CD4-positive, alpha-beta T cell treated with Interleukin-21 for 1 hour (primary cell): ENCODE data around the gene KNCN.

Experiments used
- DNase-seq: peaks from one replicate; pipeline ENCODE4 v3.0.0-alpha.2; 2020

Gene KNCN

DNA sequence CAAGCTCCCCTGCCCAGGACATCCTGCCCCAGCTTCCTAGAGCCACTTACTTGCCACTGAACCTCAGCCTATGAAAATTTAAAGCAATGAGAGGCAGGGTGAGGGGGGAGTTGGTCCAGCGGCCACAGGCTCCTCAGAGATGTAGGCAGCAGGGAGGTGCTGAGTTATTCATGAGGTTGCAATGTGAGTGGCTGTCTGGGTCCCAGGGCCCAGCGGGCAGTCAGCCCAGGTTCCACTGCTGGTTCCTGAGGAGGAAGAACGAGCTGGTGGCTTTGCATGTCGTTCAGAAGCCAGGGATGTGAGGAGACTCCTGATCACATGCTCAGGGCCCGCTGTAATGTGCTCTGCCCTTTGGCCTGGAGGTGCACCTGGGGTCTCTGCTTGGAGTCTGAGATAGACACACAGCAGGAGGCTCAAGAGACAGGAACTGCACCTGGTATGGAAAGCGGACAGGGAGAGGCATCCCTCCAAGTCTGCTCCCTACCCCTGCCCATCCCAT is at the start of gene KNCN:
Gene KNCN, minus strand, starts transcription at position 51 of the 499 bp plus-strand sequence. CDS start 432 bp downstream, outside the sequence.
- DNase-seq: no peak

DNA sequence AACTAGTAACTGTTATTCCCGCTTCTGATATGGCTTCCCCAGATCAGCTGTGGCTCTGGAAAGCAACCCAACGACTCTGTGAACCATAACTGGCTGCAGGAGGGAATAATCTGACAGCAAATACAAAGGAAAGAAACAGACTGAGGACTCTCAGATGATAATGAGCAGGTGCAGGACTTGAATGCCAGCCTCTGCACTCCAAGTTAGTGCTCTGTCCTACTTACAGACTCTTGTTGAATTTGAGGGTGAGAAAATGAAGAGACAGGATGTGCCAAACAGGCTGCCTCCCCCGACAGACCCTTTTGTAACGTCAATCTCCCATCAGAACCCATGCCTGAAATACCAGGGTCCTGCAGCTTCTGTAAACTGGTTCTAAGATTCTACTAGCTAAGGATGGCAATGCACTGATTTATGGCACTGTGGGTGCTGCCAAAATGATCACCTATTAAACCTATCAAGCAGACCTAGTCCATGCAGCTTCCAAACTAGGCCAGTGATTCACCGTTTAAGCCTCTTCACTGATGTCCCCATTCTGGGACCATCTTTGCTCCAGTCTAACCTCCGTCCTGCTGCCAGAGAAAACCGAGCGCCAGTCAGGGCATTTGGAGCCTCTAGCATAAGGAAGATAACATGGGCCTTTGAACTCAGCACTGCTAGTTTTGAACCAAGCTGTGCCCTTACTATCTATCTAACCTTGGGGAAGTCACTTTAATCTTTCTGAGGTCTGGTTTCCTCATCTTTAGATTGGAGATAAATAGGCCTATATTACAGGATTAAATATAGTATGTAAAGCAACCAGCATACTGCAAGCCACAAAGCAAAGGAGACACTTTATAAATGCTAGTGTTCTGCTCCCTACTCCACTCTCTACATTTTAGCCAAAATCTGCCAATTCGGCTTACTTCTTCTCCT is 47.9 kb upstream of the KNCN start:
- no peak for DNase-seq

DNA sequence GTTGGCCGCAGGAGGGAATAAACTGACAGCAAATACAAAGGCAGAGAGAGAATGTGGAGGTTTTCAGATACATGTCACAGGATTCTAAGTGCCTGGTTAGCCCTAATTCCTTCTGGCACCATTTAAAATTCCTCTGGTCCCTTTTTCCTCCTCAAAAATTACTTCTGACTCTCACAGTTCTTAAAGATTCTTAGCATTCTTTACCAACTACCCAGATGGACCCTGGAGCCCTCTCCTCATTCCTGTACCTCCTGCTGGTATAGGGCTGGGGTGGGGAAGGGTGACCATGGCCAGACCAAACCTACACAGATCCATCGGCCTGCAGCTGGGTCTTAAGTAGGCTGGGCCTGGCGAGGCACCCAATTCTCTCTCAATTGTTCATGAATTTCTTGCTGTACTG is 45.4 kb upstream of the KNCN start:
- DNase-seq: no peak

DNA sequence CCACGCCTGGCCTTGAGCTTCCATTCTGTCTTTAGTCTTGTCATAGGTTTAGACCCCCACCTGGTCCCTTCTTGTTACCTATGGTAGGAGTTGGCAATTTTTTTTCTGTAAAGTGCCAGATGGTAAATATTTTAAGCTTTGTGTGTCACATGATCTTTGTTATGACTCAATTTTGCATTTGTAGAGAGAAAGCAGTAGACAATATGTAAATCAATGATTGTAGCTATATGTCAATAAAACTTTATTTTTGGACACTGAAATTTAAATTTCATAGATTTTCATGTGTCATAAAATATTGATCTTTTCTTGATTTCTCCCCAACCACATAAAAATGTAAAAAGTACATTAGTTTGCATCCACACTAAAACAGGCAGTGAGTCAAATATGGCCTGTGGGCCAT is 44.6 kb upstream of the KNCN start:
- DNase-seq: no peak

DNA sequence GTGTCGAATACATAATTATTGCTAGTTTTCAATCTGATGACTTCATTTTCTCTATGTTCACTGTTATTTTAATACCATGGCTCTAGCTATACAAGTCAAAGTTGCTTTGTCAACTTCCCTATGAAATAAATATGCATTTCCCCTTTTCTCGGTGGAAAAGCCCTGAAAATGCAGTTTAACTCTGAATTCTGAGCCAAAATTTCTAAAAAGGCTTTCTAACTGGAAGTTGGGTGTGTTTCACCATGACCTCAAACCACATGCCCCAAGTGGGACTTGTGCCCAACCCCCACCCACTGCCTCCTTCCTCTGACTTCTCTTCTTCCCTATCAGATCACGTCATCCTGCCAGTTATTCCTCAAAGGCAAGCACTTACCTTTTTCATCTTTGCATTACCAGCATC is 43.7 kb upstream of the KNCN start:
- DNase-seq: peak; percentile 39

DNA sequence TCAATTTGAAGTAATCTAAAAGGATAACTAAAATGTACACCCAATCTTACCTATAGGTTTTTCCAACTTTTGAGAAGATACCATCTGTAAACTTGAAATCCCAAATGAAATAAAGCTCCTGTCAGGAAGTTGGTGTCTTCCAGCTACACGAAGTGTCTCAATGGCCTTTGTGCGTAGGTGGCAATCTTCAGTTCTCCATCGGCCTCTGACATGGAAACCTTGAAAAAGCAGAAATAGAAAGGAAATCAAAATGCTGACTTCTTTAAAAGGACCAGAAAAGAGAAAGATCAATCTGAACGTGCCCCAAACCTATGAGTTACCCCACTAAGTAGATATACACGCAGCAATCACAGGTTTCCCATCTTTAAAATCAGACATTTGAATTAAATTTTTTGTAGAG is 42.6 kb upstream of the KNCN start:
- no peak for DNase-seq

DNA sequence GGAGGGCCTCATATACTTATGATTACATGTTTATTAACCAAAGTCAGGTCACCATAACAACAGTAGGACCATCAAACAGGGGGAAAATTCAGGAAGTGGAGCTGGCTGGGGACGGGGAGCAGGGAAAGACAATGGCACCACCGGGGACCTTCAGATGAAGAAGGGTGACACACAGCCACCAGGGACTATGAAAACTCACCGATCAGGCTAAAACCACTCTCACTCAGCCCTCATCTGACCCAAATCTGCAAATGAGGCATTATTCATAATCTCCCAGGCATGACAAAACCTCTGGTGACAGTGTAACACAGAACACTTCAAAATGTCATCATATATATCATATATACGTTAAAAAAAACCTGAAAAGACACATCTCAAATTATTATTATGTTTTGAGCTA is 41.4 kb upstream of the KNCN start:
- no peak for DNase-seq

DNA sequence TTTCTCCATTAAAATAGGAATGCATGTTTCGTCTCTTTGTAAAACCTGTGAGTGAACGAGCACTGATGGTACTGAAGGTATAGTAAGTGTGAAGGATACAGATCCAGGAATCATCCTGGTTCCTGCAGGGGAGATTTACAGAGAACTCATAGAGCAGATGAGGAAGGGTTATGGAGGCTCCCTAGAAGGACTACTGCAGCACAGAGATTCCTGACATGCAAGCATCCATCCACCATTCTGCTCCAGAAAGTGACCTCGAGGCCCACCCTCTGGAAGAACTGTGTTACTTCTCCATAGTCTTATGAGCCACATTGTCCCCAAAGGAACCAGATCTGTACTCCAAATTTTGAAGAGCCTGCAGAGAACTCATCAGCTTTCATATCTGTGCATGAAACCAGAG is 38.1 kb upstream of the KNCN start:
- DNase-seq: no peak

DNA sequence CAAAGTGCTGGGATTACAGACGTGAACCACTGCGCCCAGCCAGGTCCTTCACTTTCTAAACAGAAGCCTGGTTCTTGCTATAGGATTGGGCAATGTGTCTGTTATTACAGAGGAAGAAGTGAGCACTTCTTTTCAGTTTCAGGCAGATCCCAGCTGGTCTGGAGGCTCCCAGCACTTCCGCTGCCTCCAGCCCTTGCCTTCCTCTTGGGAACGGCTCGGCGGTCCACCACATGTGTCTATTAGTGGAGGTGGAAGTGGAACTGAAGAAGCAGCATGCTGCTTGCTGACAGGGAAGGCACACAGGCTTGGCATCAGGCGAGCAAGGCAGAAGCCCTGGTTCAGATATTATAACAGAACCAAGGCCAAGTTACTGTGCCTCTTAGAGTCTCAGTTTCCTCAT is 35.6 kb upstream of the KNCN start:
- no peak for DNase-seq

DNA sequence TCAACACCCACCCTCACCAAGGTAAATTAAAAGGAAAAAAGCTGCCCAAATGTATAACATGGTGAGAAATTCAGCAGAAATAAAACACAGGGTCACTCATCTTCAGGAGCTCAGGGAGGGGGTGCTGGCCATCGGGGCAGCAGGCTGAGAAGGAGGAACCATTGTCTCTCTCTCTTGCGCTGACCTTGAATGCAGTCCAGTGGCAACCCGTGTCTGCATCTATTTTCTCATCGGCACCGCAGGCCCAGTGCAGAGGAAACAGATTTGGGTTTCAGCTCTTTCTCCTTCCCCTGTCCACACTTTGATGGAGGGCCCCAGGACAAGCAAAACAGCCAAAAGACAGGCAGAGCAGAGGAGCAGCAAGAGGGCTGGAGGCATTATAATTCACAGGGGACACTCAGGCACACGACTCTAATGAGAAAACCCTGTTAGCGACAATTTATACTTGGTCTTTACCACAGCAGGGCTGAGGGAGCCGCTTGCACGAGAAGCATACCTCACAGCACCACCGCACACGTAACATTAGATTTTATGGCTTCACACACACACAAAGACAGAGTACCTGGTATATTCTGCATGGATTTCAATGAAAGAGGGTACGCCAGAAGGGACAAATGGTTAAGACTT is 34.0 kb upstream of the KNCN start:
- DNase-seq: no peak

DNA sequence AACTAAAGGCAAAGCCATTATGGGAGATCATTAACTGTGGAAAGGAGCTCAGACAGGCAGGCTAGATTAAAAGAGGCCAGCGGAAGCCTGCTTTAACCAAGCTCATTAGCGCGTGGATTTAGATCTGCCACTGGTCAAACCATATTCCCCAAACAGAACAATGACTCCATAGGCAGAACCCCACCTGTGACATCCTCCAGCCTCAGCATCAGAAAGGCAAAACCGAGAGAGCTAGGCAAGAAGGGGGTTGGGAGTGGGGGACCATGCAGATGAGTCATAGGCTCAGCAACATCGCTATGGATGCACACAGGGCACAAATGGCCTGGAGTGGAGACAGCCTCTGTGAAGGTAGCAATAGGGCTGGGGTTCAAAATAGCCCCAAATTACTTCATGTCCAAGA is 32.0 kb upstream of the KNCN start:
- DNase-seq: no peak

DNA sequence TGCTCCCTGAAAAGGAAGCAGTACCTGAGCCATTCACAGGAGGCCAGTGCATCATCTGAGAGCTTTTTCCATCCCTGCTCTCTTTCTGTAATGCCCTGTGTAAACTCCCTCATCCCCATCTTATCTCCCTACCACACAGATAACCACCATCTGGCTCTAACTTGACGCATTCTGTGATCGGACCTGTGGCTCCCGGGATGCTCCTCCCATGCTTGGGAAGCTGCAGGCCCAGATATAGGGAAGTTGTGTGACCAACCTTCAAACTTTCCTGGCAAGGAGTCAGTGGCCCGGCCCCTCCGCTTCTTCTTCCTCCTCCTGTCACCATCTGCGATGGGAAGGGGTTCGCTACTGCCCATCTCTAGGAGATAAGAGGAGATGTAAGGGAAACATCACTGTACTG is 31.5 kb upstream of the KNCN start:
- DNase-seq: no peak

DNA sequence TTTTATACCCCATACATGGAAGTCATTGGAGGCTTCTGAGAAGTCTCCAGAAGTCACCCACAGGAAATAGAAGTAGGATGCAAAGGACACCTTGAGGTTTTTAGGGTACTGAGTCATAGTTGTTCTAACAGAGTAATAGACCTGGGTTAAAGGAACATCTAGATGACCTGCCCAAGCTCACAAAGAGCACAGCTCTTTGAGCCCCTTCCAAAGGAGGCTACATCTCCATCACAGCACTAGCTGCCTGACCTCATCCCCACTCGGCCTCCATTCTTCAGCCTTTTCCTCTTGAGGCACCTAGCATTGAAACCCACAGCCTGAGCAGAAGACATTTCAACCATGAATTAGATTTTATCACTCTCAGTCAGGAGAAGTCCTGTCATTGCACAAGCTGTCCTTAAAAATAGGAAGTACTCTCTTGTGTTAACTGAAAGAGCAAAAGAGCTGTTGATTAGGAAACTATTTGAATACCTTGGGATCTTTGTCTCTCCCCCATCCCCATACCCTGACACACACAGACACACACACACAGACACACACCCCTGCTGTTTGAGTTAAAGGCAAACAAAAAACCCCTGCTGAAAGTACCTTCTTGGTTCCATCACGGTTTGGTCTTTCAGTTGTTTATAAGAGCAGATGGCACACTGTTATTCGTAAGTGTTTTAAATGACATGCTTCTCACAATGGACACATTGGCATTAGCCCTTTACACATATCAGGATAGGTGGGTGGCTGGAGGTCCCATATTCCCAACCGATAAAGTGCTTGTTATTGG is 30.4 kb upstream of the KNCN start:
- DNase-seq: no peak

DNA sequence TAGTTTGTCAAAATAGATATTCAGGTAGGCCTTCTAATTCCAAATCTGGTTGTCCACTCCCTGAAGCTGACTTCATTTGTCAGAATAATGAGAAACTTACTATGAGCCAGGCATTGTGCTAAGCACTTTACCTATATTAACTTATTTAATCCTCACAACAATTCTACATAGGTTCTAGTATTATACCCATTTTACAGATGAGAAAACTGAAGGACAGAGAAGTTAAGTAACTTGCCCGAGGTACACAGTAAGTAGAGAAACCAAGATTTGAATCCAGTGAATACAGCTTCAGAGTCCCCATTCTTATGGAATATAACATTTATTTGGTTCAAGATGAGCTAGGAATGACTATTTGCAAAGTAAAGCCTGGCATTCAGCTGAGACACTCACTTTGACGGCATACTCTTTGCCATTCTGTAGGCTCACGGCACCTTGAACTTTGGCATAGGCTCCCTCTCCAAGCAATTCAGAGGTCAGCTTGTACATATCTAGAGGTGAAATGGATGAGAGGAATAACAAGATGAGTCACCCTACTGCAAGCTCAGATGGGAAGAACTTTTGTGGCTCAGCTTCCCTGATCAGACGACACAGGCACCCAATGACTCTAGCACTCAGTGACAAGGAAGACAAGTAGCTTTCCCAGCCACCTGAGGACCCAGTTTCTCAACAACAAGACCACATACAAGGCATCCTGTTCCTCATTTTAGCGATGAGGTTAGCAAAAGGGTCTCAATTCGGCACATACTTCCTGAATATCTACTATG is 28.9 kb upstream of the KNCN start:
- DNase-seq: no peak

DNA sequence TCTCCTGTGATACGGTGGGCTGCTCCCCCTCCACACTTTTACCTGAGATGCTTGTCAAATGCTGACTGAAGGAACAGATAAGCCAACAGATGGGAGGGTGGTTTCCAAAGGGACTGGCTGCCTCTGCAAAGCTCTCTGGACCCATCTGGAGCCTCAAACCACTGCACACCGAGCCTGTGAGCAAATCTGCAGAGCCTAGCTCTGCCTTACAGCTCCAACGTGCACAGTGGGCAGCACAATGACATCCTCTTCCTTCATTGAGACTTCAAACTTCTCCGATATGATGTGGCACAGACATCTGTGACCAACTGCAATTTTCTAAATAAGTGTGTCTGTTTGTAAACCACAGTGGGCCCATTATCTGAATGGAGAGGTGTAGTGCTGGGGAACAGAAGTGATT is 26.2 kb upstream of the KNCN start:
- no peak for DNase-seq

DNA sequence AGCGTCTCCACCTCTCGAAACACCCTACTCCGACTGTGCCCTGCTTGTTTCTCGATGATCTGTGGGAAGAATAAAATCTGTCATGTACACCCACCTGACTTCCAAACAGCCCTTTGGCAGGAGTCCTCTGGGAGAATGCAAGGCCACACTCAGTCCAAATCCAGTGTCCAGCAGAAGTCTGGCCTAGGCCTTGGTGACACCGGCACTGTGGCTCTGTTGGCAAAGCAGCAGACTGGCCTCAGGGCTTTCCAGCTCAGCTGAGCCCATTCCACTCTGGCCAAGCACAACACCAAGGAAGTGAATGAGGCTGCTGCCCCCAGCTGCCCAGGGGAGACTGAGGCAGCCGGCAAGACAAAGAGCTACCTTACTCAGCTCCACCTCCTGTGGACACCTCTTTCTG is 25.1 kb upstream of the KNCN start:
- no peak for DNase-seq

DNA sequence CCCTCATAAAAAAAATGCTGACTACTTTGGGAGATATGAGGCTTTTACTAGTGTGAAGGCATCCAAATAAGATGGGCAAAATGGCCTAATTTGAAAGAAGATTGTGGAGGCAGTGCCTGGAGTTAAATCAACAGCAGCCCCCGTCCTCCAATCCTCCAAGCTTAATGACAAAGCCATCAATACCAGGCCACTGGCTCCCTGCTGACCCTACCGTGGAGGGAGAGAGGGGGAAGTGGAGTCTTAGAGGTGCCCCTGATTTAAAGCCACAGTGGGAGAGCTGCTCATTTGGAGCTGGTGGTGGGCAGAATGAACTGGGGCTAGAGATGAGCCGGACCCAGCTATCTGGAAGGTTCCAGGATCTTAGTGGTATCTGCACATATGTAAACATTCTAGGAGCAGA is 24.3 kb upstream of the KNCN start:
- DNase-seq: no peak

DNA sequence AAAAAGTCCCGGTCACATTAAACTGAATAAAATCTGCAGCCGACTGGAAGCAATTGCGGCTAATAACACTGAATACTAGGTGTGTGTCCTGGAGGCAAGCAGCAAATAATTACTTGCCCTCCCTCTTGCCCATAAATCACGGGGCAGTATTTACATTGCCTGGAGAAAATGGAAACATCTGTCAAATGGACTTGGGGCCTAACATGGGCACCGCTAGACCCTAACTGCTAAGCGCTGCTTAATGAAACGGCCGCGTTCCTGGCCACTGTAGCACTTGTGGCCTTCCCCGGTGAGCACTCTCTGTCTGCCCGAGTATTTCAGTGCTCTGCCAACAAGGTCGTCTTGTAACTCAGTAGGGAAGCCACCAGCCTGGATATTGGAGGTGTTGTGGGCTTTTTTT is 23.9 kb upstream of the KNCN start:
- DNase-seq: no peak

DNA sequence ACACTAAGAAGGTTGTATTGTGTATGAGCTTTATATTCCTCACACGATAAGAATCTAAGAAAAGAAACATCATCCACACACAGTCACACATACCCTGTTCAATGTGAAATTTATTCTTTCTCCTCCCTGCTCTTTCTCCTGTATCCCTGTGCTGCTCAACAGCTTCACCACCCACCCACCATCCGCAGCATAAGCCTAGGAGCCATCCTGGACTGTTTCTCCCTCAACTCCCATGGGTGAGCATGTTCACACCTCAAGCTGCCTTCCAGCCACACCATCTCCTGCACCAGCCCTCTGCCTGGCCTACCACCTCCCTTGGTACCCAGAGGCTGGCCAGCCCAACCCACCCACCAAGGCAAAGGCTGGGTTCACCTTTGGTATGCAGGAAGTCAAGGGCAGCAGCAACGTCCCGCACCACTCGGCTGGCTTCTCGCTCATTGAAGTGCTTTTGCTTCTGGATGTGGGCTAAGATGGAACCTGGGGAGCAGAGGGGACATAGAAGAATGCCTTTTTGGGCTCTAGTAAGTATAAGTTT is 20.3 kb upstream of the KNCN start:
- no peak for DNase-seq

DNA sequence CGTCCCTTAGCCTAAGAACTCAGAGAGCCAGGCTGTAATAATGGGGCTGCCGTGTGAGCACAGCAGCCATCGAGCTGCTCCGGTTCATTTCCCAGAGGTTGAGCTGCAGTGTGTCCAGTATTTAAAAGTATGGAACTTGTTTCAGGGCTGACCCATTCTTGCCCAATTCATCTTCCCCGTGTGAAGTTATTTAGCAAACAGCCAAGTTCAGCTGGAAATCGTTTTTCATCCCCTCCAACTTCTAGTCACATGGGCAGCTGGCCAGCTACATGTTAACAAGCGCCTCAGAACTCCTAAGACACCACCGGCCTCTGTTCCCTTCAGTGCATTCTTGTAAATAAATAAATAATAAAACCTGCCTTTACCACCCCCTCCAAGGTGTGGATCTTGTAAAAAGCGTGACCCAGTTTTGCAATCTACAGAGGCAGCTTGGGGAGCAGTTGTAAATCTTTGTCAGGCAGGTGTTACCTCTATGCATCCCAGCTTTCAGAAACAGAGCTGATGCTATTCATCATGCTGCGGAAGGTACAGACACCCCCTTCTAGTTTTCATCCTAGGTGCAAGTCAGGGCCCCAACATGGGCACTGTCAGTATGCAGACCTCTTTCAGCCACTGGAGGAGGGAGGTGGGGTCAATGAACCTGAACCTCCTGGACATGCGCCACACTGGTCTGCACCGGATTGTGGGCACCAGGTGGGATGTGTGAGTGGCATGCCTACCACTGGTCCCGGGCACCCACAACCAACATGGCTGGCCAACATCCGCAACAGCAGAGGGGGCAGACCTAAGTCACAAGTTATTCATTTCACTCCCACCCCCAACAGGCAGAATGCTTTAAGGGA is 18.7 kb upstream of the KNCN start:
- DNase-seq: no peak

DNA sequence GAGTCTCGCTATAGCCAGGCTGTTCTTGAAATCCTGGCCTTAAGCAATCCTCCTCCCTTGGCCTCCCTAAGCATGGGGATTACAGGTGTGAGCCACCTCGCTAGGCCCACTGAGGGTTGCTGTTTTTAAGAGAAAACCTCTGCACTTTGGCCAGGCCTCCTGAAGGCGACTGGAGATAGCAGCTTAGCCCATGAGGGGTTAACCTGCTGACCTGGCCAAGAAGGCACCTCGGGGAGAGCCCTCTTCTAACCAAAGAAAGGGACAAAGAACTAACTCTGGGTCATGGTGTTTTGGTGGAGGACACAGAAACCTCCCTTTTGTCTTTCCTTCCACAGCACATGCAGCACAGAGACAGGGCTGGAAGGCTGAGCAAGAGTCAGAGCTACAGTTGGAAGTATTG is 17.7 kb upstream of the KNCN start:
- DNase-seq: no peak

DNA sequence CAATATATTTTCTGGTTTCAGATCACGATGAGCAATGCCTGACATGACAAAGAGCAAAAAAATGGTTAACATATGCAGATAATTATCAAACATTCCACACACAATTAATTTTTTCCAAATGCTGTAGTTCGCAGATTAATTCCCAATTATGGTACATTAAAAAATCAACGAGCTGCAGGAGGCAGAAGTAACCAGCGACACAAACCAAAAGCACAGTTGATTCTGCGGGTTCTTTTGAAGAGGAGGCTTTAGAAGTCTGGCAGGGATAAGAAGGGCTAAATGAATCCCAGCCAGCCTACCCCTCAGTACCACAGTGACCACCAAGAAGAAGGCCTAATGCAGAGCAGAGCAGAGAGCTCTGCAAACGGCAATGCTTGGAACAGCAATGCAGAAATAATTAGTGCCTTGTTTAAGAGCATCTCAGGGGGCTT is 17.0 kb upstream of the KNCN start:
- DNase-seq: no peak
